ENCODE results near the gene PAX5.
"Not testable (repeated sequence)": the region's sequence is repeated elsewhere in the genome, so short reads cannot be mapped to it uniquely, and the experiment has no call there.

PAX5 gene

GRCh38 chr9:37060833-37061232 lies 26.8 kb upstream of the PAX5 start:
- Histone ChIP-seq H3K27ac (ENCODE audit: insufficient read depth, low read depth, low read length, poor library complexity, severe bottlenecking) (no peak overlapping the region), H3K36me3 (ENCODE audit: control insufficient read depth, insufficient read depth, low read length) (no peaks in the 10 kb centered on the region), H3K4me1 (ENCODE audit: control insufficient read depth, insufficient read depth, low read length) (no peaks in the 10 kb centered on the region), H3K9me3 (ENCODE audit: control insufficient read depth, low read length) (no peaks in the 10 kb centered on the region), H3K27me3 (ENCODE audit: control insufficient read depth, insufficient read depth, low read length, poor library complexity, severe bottlenecking) (no peaks in the 10 kb centered on the region), H3K4me3 (ENCODE audit: insufficient read depth, low read depth, low read length) (no peak overlapping the region)
- 88 to 92% methylated on average over 4 of the region's 4 CpGs for WGBS, 2 experiments

- no peaks in the 10 kb centered on the region for H3K36me3 ChIP-seq (ENCODE audit: control insufficient read depth, insufficient read depth, low read length)
- H3K27ac ChIP-seq (ENCODE audit: insufficient read depth, low read depth, low read length, poor library complexity, severe bottlenecking) = no peak overlapping the region
- H3K4me3 ChIP-seq (ENCODE audit: insufficient read depth, low read depth, low read length) = no peak overlapping the region
- WGBS, 2 experiments = 88 to 96% methylated on average over 1 to 2 of the region's 2 CpGs
- no peaks in the 10 kb centered on the region for H3K27me3 ChIP-seq (ENCODE audit: control insufficient read depth, insufficient read depth, low read length, poor library complexity, severe bottlenecking)
- no peaks in the 10 kb centered on the region for H3K4me1 ChIP-seq (ENCODE audit: control insufficient read depth, insufficient read depth, low read length)
- H3K9me3 ChIP-seq (ENCODE audit: control insufficient read depth, low read length) = no peaks in the 10 kb centered on the region
Observed at GRCh38 chr9:37056046-37056920, 22.2 kb upstream of the PAX5 start.

- H3K36me3 ChIP-seq (ENCODE audit: control insufficient read depth, insufficient read depth, low read length); H3K9me3 ChIP-seq (ENCODE audit: control insufficient read depth, low read length); H3K4me1 ChIP-seq (ENCODE audit: control insufficient read depth, insufficient read depth, low read length); H3K27me3 ChIP-seq (ENCODE audit: control insufficient read depth, insufficient read depth, low read length, poor library complexity, severe bottlenecking); H3K4me3 ChIP-seq (ENCODE audit: insufficient read depth, low read depth, low read length); H3K27ac ChIP-seq (ENCODE audit: insufficient read depth, low read depth, low read length, poor library complexity, severe bottlenecking): not testable (repeated sequence)
- WGBS, 2 experiments = 43 to 48% methylated on average over 2 of the region's 2 CpGs
Observed at GRCh38 chr9:37054363-37054720, 20.3 kb upstream of the PAX5 start.

- no peaks in the 10 kb centered on the region for H3K27me3 ChIP-seq (ENCODE audit: control insufficient read depth, insufficient read depth, low read length, poor library complexity, severe bottlenecking)
- no peak overlapping the region for H3K4me3 ChIP-seq (ENCODE audit: insufficient read depth, low read depth, low read length)
- no peak overlapping the region for H3K27ac ChIP-seq (ENCODE audit: insufficient read depth, low read depth, low read length, poor library complexity, severe bottlenecking)
- no peaks in the 10 kb centered on the region for H3K4me1 ChIP-seq (ENCODE audit: control insufficient read depth, insufficient read depth, low read length)
- H3K9me3 ChIP-seq (ENCODE audit: control insufficient read depth, low read length) = no peaks in the 10 kb centered on the region
- H3K36me3 ChIP-seq (ENCODE audit: control insufficient read depth, insufficient read depth, low read length) = no peaks in the 10 kb centered on the region
- 52 to 60% methylated on average over 5 of the region's 5 CpGs for WGBS, 2 experiments
Observed at GRCh38 chr9:37053684-37054362, 19.8 kb upstream of the PAX5 start.

- WGBS, 2 experiments = 92 to 93% methylated on average over 7 of the region's 7 CpGs
- Histone ChIP-seq H3K36me3 (ENCODE audit: control insufficient read depth, insufficient read depth, low read length) (no peaks in the 10 kb centered on the region), H3K27me3 (ENCODE audit: control insufficient read depth, insufficient read depth, low read length, poor library complexity, severe bottlenecking) (peaks cover 11% of the 10 kb centered on the region), H3K4me3 (ENCODE audit: insufficient read depth, low read depth, low read length) (no peak overlapping the region), H3K27ac (ENCODE audit: insufficient read depth, low read depth, low read length, poor library complexity, severe bottlenecking) (no peak overlapping the region), H3K9me3 (ENCODE audit: control insufficient read depth, low read length) (no peaks in the 10 kb centered on the region), H3K4me1 (ENCODE audit: control insufficient read depth, insufficient read depth, low read length) (no peaks in the 10 kb centered on the region)
Observed at GRCh38 chr9:37046683-37047082, 12.6 kb upstream of the PAX5 start.

GRCh38 chr9:37042421-37042820 lies 8.4 kb upstream of the PAX5 start:
- 89 to 92% methylated on average over 3 of the region's 3 CpGs for WGBS, 2 experiments
- no peak overlapping the region for H3K4me3 ChIP-seq (ENCODE audit: insufficient read depth, low read depth, low read length)
- H3K4me1 ChIP-seq (ENCODE audit: control insufficient read depth, insufficient read depth, low read length) = peaks cover 14% of the 10 kb centered on the region
- no peak overlapping the region for H3K27ac ChIP-seq (ENCODE audit: insufficient read depth, low read depth, low read length, poor library complexity, severe bottlenecking)
- no peaks in the 10 kb centered on the region for H3K36me3 ChIP-seq (ENCODE audit: control insufficient read depth, insufficient read depth, low read length)
- no peaks in the 10 kb centered on the region for H3K9me3 ChIP-seq (ENCODE audit: control insufficient read depth, low read length)
- peaks cover 50% of the 10 kb centered on the region for H3K27me3 ChIP-seq (ENCODE audit: control insufficient read depth, insufficient read depth, low read length, poor library complexity, severe bottlenecking)

- no peak overlapping the region for H3K27ac ChIP-seq (ENCODE audit: insufficient read depth, low read depth, low read length, poor library complexity, severe bottlenecking)
- no peaks in the 10 kb centered on the region for H3K9me3 ChIP-seq (ENCODE audit: control insufficient read depth, low read length)
- peaks cover 68% of the 10 kb centered on the region for H3K27me3 ChIP-seq (ENCODE audit: control insufficient read depth, insufficient read depth, low read length, poor library complexity, severe bottlenecking)
- H3K36me3 ChIP-seq (ENCODE audit: control insufficient read depth, insufficient read depth, low read length) = no peaks in the 10 kb centered on the region
- no peak overlapping the region for H3K4me3 ChIP-seq (ENCODE audit: insufficient read depth, low read depth, low read length)
- 35 to 38% methylated on average over 8 of the region's 8 CpGs for WGBS, 2 experiments
- H3K4me1 ChIP-seq (ENCODE audit: control insufficient read depth, insufficient read depth, low read length) = peaks cover 29% of the 10 kb centered on the region
Observed at GRCh38 chr9:37040508-37041127, 6.5 kb upstream of the PAX5 start.

- no peak overlapping the region for H3K4me3 ChIP-seq (ENCODE audit: insufficient read depth, low read depth, low read length)
- H3K27me3 ChIP-seq (ENCODE audit: control insufficient read depth, insufficient read depth, low read length, poor library complexity, severe bottlenecking) = peaks cover 79% of the 10 kb centered on the region
- WGBS, 2 experiments = 82 to 87% methylated on average over 11 to 13 of the region's 14 CpGs
Observed at GRCh38 chr9:37038943-37039464, 4.9 kb upstream of the PAX5 start.

GRCh38 chr9:37038302-37038942 lies 4.4 kb upstream of the PAX5 start:
- H3K9me3 ChIP-seq (ENCODE audit: control insufficient read depth, low read length) = no peaks in the 10 kb centered on the region
- 33 to 36% methylated on average over 11 to 13 of the region's 14 CpGs for WGBS, 2 experiments
- no peaks in the 10 kb centered on the region for H3K36me3 ChIP-seq (ENCODE audit: control insufficient read depth, insufficient read depth, low read length)
- H3K27me3 ChIP-seq (ENCODE audit: control insufficient read depth, insufficient read depth, low read length, poor library complexity, severe bottlenecking) = peaks cover 85% of the 10 kb centered on the region
- H3K27ac ChIP-seq (ENCODE audit: insufficient read depth, low read depth, low read length, poor library complexity, severe bottlenecking) = no peak overlapping the region
- H3K4me3 ChIP-seq (ENCODE audit: insufficient read depth, low read depth, low read length) = no peak overlapping the region
- H3K4me1 ChIP-seq (ENCODE audit: control insufficient read depth, insufficient read depth, low read length) = peaks cover 41% of the 10 kb centered on the region

More at GRCh38 chr9:37038943-37039464, 4.9 kb upstream of the PAX5 start:
- Histone ChIP-seq H3K4me1 (ENCODE audit: control insufficient read depth, insufficient read depth, low read length) (peaks cover 41% of the 10 kb centered on the region), H3K9me3 (ENCODE audit: control insufficient read depth, low read length) (no peaks in the 10 kb centered on the region), H3K36me3 (ENCODE audit: control insufficient read depth, insufficient read depth, low read length) (no peaks in the 10 kb centered on the region), H3K27ac (ENCODE audit: insufficient read depth, low read depth, low read length, poor library complexity, severe bottlenecking) (no peak overlapping the region)
